HFF-Myc (cell line): Measurements from ENCODE around the gene WFDC8.

Source experiments
- DNase-seq: peaks from one replicate; pipeline ENCODE4 v3.0.0-alpha.2; 2011; ENCODE audit warnings: low read depth; ENCODE audit errors: extremely low read depth
- H3K4me3 ChIP-seq: replicated peaks from 2 replicates; pipeline ENCODE4 v1.5.1; 2011; ENCODE audit warnings: low read depth, mild to moderate bottlenecking, control low read depth, low read length
- CTCF ChIP-seq: IDR thresholded peaks from 2 replicates; pipeline ENCODE4 v1.5.1; 2012; ENCODE audit warnings: mild to moderate bottlenecking, low read depth, low read length, control low read depth; ENCODE audit errors: missing control alignments

Gene WFDC8

GRCh38 chr20:45539382-45539781, 39.7 kb downstream of the WFDC8 start, which contains the start of gene WFDC6:
Gene WFDC6 (minus strand): TSS chr20:45539482. CDS start chr20:45539407, 75 bp downstream.
- no peak for DNase-seq

DNA sequence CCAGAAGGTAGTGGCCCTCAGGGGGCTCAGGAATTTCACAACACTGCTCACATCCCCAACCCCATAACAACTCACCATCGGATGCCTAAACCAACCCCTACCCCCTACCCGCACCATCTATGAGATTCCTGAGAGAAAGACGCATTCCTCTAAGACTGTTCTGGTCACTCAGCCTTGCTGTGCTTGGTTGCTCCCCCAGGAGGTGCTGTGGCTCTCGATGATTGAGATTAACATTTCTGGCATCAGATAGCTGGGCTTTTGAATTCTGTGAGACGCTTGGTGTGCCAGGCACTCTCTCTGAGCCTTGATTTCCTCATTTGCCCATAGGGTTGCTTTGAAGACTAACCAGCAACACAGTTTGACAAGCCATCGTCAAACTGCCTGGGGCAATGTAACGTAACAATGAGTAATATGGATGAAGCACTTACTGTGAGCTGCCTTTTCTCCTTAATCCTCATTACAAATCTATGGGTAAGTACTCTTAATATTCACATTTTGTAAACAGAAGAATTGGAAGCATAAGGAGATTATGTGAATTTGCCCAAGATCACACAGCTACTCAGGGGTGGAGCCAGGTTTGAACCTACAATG, 40.8 kb downstream of the WFDC8 start:
- no peak for DNase-seq
- H3K4me3 ChIP-seq: no peak overlapping the region
- TF ChIP-seq CTCF: peak; percentile 18

More at GRCh38 chr20:45539382-45539781, 39.7 kb downstream of the WFDC8 start, which contains the start of gene WFDC6:
- H3K4me3 ChIP-seq: no peak within 1 kb of the TSS
- no peak for TF ChIP-seq CTCF

DNA sequence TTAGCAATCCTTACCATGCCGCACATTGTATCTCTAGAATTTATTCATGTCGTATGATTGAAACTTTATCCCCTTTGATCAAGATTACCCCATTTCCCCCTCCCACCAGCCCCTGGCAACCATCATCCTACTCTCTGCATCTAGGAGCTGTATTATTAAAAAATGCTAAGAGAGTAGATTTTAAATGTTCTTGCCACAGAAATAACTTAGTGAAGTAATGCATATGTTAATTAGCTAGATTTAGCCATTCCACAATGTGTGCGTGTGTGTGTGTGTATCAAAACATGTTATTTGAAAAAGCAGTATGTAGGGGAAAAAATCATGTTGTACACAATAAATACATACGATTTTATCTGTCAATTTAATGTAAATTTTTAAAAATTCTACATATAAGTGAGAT, 51.8 kb downstream of the WFDC8 start:
- H3K4me3 ChIP-seq: no peak overlapping the region
- TF ChIP-seq CTCF: no peak

GRCh38 chr20:45523821-45524220, 55.3 kb downstream of the WFDC8 start:
- DNase-seq: no peak

More for the DNA sequence above, 51.8 kb downstream of the WFDC8 start:
- DNase-seq: no peak

GRCh38 chr20:45518282-45518681, 60.8 kb downstream of the WFDC8 start:
- TF ChIP-seq CTCF: no peak
- no peak overlapping the region for H3K4me3 ChIP-seq
- no peak for DNase-seq

More at GRCh38 chr20:45523821-45524220, 55.3 kb downstream of the WFDC8 start:
- TF ChIP-seq CTCF: no peak
- no peak overlapping the region for H3K4me3 ChIP-seq

DNA sequence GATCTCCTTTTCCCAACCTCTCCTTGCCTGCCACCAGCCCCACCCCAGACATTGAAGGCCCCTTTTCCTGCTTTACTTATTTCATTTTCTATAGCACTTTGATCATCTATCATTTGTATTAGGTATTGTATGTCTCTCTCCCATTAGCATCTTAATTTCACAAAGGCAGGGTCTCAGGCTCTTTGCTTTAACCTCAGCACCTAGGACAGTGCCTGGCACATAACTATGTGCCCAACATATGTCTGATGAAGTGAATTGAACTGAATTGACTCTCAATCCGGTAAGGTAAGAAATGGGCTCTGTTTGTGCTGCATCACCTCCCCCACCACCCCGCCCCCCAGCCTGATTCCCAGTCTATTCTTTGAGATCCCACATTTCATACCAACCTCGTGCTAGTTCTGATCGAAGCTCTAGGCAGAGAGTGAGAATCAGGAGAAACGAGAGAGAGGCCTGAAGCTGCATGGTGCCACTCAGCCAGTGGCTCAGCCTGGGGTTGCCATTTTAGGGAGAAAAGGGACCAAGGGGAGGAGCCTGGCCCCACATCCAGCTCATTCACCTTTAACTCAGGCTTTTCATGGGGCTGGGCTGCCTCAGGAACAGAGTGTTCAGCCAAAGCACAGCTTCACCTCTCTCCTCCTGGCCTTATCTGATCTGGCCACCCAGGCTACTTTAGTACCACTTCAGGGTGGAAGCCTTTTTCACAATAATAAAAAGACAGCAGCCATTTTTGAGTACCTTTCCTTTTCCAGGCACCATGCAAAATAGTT, 63.8 kb downstream of the WFDC8 start, which contains the start of gene SPINT3:
TSS of gene SPINT3 (minus strand) at position 476 of the 767 bp plus-strand sequence. CDS start at position 462, 14 bp downstream.
- H3K4me3 ChIP-seq: no peak within 1 kb of the TSS
- TF ChIP-seq CTCF: no peak
- DNase-seq: no peak
